HG03097 (cell line): ENCODE results near the gene AARS2.
A peak's percentile ranks its signal among the peaks of the same experiment; 100 is the strongest.
"Not testable (repeated sequence)": the region's sequence is repeated elsewhere in the genome, so short reads cannot be mapped to it uniquely, and the experiment has no call there.

Experiments used
- ATAC-seq: cut with Tn5 transposase; IDR thresholded peaks from one replicate; pipeline ENCODE4 v1.9.1; 2021; ENCODE audit not compliant: unreplicated experiment, low FRiP score

Gene AARS2

GRCh38 chr6:44312901-44313788 lies at the start of gene AARS2:
Gene AARS2 (minus strand): TSS chr6:44313347. CDS start chr6:44313323, 24 bp downstream.
- ATAC-seq = peak; percentile 89

GRCh38 chr6:44361947-44362346 lies 48.8 kb upstream of the AARS2 start:
- ATAC-seq = no peak

- ATAC-seq = no peak
Measured at GRCh38 chr6:44359973-44360372, 46.8 kb upstream of the AARS2 start.

GRCh38 chr6:44356487-44356886 lies 43.3 kb upstream of the AARS2 start:
- ATAC-seq = no peak

- ATAC-seq = no peak
Measured at GRCh38 chr6:44355640-44356039, 42.5 kb upstream of the AARS2 start.

GRCh38 chr6:44353336-44353735 lies 40.2 kb upstream of the AARS2 start:
- no peak for ATAC-seq

GRCh38 chr6:44352259-44352658 lies 39.1 kb upstream of the AARS2 start:
- ATAC-seq = no peak

- ATAC-seq = not testable (repeated sequence)
Measured at GRCh38 chr6:44350650-44350994, 37.5 kb upstream of the AARS2 start.

- no peak for ATAC-seq
Measured at GRCh38 chr6:44349904-44350649, 36.9 kb upstream of the AARS2 start.

GRCh38 chr6:44346818-44347217 lies 33.7 kb upstream of the AARS2 start:
- not testable (repeated sequence) for ATAC-seq

GRCh38 chr6:44342489-44342888 lies 29.3 kb upstream of the AARS2 start, which contains the start of gene SPATS1:
Gene SPATS1 (plus strand): TSS chr6:44342650. CDS start chr6:44343096, 446 bp downstream.
- no peak for ATAC-seq

- ATAC-seq = no peak
Measured at GRCh38 chr6:44342052-44342451, 28.9 kb upstream of the AARS2 start.

- no peak for ATAC-seq
Measured at GRCh38 chr6:44341095-44341890, 28.1 kb upstream of the AARS2 start.

- ATAC-seq = no peak
Measured at GRCh38 chr6:44339763-44340625, 26.8 kb upstream of the AARS2 start.

GRCh38 chr6:44339301-44339700 lies 26.2 kb upstream of the AARS2 start:
- no peak for ATAC-seq

- peak; percentile 56 for ATAC-seq
Measured at GRCh38 chr6:44338228-44339122, 25.3 kb upstream of the AARS2 start.

- ATAC-seq = no peak
Measured at GRCh38 chr6:44335631-44336030, 22.5 kb upstream of the AARS2 start.

GRCh38 chr6:44333942-44334341 lies 20.8 kb upstream of the AARS2 start:
- no peak for ATAC-seq
